ENCODE data around the gene ANO7. TPM values are rescaled to one million over a fixed set of nuclear protein-coding genes. Genes with fewer than 3 reads are reported as not detected.

Gene ANO7
- total RNA-seq, 1 experiment from 2014 or later, result 6.9 TPM

GRCh38 chr2:241232736-241233575 is 44.5 kb downstream of the ANO7 start:
- intact Hi-C loops (cut with micrococcal nuclease; ENCODE audit: unreplicated experiment), result no loop called here
- CTCF ChIA-PET, result no interaction called here

More at GRCh38 chr2:241232736-241233575, 44.5 kb downstream of the ANO7 start:
- TF ChIP-seq SIN3A (IDR thresholded peaks at IDR 0.05; ENCODE audit: borderline replicate concordance, insufficient read depth, low read depth, low read length) (no peak), POLR2AphosphoS5 (IDR thresholded peaks at IDR 0.05; ENCODE audit: low read depth, low read length) (no peak), CTCF (IDR thresholded peaks at IDR 0.05) (no peak), REST (IDR thresholded peaks at IDR 0.05; ENCODE audit: insufficient read depth in 1 of 2, low read depth in 2 of 2, low read length in 1 of 2) (no peak), TCF7L2 (IDR thresholded peaks at IDR 0.05; ENCODE audit: low read depth, low read length) (no peak)
- Histone ChIP-seq H3K36me3 (ENCODE audit: control insufficient read depth, insufficient read depth, low read length) (peaks cover 21% of the 10 kb centered on the region), H3K4me1 (ENCODE audit: control insufficient read depth, insufficient read depth, low read length) (no peaks in the 10 kb centered on the region), H3K9me3 (ENCODE audit: control insufficient read depth, insufficient read depth, low read depth, low read length) (no peaks in the 10 kb centered on the region), H3K27me3 (ENCODE audit: control insufficient read depth, insufficient read depth, low read length) (no peaks in the 10 kb centered on the region), H3K27ac (ENCODE audit: low read length) (no peak overlapping the region), H3K4me3 (ENCODE audit: low read depth in 2 of 2, low read length in 2 of 2) (no peak overlapping the region)
- DNase-seq (ENCODE audit: low read depth, low spot score) (no peak), ATAC-seq (no peak)
- POLR2A ChIA-PET, result interaction anchor here (0.5 to 0.6 kb wide), 2 partner anchors 50 to 128 kb away, joined by 3 to 7 read pairs; no protein-coding TSS in a partner anchor
- BruUV-seq (replicated peaks), result no TSS peak
- in situ Hi-C loops (cut with HindIII; ENCODE audit: low pct_unique_long_range_greater_than_20kb, low sequenced_read_pairs), result no loop called here
